Measurements from ENCODE around the gene PCGF1.

DNA sequence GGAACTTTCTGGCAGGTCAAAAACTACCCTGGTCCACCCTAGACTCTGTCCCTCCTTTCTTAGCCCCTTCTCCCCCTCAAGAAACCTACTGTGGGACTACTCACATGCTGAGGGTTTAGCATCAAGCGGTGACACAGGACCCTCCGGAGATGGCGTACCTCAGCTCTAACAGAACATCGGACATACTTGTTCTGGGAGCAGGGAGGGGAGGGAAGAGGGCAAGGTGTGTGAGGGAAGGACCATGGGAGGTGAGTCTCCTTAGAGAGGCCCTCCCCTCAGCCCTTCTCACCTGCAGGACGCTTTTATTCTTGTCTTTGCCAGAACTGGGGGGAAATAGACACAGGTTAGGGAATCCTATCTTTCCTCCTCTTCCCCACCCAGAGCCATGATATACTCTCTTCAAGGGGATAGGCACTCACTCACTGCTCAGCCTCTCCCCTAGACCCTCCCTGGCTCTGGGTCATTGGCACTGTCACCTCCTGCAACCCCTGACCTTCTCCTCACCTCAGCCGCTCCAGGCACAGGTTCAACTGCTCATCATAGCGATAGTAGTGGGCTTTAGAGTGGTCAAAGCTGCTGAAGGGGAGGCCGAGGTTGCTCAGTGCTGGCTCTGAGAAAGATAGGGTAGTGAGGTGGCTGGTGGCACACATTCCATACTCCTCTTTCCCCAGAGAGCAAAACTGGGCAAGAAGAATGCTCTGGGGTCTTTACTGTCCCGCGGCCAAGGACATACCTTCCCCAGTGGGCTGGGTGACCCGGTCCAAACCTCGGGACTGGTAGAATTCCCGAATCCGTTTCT lies 1.8 kb downstream of the PCGF1 start:
- TF ChIP-seq, protein P1, sequence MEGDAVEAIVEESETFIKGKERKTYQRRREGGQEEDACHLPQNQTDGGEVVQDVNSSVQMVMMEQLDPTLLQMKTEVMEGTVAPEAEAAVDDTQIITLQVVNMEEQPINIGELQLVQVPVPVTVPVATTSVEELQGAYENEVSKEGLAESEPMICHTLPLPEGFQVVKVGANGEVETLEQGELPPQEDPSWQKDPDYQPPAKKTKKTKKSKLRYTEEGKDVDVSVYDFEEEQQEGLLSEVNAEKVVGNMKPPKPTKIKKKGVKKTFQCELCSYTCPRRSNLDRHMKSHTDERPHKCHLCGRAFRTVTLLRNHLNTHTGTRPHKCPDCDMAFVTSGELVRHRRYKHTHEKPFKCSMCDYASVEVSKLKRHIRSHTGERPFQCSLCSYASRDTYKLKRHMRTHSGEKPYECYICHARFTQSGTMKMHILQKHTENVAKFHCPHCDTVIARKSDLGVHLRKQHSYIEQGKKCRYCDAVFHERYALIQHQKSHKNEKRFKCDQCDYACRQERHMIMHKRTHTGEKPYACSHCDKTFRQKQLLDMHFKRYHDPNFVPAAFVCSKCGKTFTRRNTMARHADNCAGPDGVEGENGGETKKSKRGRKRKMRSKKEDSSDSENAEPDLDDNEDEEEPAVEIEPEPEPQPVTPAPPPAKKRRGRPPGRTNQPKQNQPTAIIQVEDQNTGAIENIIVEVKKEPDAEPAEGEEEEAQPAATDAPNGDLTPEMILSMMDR (conservative IDR thresholded peaks at IDR 0.05; ENCODE audit: low read depth, low read length), result no peak
- no peak for TF ChIP-seq EZH2 (IDR thresholded peaks at IDR 0.05; ENCODE audit: borderline replicate concordance, low read depth, low read length, poor library complexity, severe bottlenecking)
